RKO (cell line): Measurements from ENCODE around the gene MPO.

Experiments used
- DNase-seq: peaks from one replicate; pipeline ENCODE4 v3.0.0-alpha.2; 2016; ENCODE audit warnings: low spot score

Gene MPO

GRCh38 chr17:58231641-58232040 is 49.1 kb downstream of the MPO start:
- DNase-seq: no peak

DNA sequence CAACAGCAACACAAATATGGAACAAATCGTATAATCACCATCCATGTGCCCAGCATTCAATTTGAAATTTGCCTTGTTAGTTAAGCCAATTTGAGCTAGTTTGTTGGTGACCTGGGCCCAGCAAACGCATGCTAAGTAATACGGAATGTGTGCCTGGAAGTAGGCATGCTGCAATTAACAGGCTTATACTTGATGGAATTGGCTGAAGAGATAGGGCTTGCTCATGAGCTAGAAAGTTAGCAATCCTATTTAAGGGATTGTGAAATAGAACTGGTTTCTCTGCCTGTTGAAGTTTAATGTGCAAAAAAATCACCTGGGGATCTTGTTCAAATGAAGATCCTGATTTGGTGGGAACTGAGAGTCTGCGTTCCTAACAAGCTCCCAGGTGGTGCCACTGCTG is 50.9 kb downstream of the MPO start:
- no peak for DNase-seq

DNA sequence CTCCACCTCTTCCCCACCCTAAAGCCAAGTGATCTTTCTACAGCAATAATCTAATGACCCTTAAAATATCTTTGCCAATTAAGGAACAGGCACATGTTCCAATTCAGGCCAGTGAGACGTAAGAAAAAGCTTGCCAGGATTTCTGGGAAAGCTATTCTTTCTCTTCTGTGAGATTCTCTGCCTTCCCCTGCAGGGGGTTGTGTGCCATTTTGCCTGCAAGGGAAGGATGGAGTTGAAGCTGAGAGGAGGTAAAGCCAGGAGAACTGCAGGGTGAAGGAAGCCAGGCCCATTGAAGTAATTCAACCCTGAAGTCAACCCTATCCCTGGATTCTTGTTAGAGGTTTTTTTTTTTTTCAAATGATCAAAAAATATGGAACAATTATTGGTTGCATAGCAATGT is 51.4 kb downstream of the MPO start:
- no peak for DNase-seq

DNA sequence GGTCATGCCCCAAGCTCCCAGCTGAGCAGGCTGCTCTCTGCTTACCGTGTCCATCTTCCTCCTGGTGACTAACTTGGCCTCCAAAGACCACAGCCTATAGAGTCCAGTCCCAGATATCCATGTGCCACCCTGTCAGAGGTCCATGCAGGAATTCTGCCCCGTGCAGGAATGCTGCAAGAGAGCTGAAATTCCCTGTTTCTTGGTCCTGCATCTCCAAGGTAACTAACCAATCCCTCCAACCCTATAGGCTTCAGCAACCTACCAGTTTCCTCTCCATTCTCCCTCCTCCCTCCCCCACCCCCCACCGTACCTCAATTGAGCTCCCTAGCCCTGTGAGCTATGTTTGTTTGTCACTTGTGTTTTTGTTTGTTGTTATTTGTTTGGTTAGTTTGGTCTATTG is 52.1 kb downstream of the MPO start:
- DNase-seq: no peak

GRCh38 chr17:58227733-58228132 is 53.0 kb downstream of the MPO start:
- no peak for DNase-seq

- DNase-seq: peak; percentile 82
These were observed 56.4 kb downstream of the MPO start for GRCh38 chr17:58224315-58224714.
